Subcutaneous adipose tissue (tissue), 4 donors: ENCODE measurements around the gene ERMP1. TPM values are rescaled to one million over a fixed set of nuclear protein-coding genes. Genes with fewer than 3 reads are reported as not detected.

Experiments
- total RNA-seq, 4 donors: library from RNA; depleted of rRNA; stranded (reverse); fragments of >200 nt; gene quantifications; one replicate each; pipeline ENCODE4 v1.1.0, GENCODE V29; 2016
- TF ChIP-seq, protein P1 (sequence below): fragments of 450-650 bp; IDR thresholded peaks from one replicate; pipeline ENCODE4 v1.5.1; 2016; ENCODE audit warnings: low read depth, mild to moderate bottlenecking, control low read depth, antibody characterized with exemption, moderate library complexity

ERMP1 gene
- total RNA-seq, 4 donors from 2014 or later = 12.6 to 21.2 (median 13.6) TPM

DNA sequence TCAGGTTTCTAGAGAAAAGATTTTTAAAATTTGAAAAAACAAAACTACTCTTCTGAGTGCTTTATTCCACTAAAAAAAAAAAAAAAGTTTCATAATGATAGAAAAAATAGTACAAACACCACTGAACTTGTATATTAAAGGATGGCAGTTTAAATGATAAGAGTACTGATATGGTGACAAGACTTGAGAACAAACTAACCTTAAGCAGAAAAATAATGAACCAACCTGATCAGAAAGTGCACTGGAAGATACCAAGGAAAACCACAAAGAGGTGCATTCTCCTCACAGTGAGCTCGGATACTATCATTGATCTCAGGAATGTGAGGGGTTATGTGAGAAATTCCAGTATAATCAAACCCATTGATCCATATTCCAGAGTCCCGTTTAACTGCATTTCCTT is 34.3 kb downstream of the ERMP1 start:
- TF ChIP-seq, protein P1, sequence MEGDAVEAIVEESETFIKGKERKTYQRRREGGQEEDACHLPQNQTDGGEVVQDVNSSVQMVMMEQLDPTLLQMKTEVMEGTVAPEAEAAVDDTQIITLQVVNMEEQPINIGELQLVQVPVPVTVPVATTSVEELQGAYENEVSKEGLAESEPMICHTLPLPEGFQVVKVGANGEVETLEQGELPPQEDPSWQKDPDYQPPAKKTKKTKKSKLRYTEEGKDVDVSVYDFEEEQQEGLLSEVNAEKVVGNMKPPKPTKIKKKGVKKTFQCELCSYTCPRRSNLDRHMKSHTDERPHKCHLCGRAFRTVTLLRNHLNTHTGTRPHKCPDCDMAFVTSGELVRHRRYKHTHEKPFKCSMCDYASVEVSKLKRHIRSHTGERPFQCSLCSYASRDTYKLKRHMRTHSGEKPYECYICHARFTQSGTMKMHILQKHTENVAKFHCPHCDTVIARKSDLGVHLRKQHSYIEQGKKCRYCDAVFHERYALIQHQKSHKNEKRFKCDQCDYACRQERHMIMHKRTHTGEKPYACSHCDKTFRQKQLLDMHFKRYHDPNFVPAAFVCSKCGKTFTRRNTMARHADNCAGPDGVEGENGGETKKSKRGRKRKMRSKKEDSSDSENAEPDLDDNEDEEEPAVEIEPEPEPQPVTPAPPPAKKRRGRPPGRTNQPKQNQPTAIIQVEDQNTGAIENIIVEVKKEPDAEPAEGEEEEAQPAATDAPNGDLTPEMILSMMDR = no peak

DNA sequence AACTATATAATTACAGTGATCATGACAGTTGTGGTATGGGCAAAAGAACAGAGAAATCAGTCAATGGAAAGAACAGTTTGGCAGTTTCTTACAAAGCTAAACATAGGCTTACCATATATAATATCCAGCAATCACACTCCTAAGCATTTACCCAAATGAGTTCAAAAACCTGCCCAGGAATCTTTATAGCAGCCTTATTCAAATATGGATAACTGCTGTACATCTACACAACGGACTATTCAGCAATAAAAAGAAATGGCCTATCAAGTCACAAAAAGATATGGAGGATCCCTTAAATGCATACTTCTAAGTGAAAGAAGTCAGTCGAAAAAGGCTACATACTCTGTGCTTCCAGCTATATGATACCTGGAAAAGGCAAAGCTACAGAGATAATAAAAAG is 36.6 kb downstream of the ERMP1 start:
- TF ChIP-seq, protein P1 = no peak

DNA sequence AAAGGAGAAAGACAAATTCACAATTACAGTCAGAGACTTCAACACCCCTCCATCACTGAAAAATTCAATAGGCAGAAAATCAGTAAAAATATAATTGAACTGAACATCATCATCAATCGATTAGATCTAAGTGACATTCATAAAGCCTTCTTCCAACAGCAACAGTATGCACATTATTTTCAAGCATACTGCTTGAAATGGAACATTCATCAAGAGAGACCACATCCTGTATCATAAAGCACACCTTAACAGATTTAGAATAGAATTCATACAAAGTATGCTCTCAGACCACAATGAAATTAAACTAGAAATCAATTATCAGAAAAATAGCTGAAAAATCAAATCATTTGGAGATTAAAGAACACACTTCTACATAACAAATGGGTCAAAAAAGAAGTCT is 39.1 kb downstream of the ERMP1 start:
- TF ChIP-seq, protein P1 = no peak

DNA sequence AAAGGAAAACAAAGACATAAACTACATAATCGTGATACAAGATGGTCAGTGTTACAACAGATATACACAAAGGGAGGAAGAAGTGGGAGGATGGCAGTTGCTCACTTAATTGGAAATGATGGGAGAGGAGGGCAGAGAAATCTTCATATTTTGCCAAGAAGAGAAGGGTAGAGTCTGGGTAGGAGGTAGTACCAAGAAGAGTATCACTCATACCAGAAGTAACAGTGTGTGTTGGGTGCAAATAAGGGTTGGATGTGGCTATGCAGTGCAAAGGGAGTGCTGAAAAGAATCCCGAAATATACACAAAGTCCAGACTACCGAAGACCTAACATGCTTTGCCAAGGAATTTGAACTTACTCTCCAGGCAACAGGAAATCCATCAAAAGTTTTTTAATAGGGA is 41.0 kb downstream of the ERMP1 start:
- TF ChIP-seq, protein P1 = no peak

DNA sequence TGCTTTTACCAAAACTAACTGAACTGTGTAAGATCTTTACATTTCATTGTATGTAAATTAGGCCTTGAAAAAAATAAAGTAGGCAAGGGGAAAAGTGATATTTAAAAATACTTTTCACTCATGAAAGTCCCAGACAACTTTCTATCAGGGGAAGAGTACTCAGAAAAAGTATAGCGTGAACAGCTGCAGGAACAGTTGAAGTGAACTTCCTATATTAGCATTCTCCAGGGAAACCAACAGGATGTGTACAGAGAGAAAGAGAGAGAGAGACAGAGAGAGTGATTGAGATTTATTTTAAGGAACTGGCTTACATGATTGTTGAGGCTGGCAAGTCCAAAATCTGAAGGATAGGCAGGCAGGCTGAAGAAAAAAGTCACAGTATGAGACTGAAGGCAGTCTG is 42.0 kb downstream of the ERMP1 start:
- TF ChIP-seq, protein P1 = no peak

DNA sequence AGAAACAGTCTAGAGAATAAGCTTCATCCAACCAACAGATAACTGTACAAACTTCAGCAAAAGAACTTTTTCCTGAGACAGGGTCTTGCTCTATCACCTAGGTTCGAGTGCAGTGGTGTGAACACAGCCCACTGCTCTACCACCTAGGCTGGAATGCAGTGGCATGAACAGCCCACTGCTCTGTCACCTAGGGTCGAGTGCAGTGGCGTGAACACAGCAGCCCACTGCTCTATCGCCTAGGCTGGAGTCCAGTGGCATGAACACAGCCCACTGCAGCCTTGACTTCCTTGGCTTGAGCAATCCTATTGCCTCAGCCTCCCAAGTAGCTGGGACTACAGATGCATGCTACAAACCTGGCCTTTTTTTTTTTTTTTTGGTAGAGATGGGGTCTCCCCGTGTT is 43.4 kb downstream of the ERMP1 start:
- TF ChIP-seq, protein P1 = no peak

DNA sequence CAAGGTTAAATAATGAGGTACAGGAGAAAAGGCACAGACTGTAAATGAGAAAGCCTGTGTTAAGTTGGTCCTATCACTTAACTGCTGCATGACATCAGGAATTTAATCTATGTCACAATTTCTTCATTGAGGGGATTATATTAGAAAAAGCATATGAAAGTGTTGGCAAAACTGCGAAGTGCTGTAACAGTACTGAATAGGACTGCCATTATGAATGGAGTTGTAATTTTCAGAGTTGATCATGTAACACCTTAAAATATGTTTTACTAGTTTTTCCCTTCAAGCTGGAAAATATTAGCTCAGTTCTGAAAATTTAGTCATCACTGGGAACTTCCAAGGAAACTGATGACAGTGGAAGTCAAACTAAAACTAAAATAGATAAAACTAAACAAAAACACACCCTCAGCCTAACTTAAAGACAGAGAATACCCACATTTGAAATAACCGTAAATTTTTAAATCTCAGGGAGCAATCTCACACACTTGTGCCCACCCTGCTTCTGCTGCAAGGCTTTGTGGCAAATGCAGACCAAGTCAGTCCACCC is 45.1 kb downstream of the ERMP1 start:
- TF ChIP-seq, protein P1 = no peak

DNA sequence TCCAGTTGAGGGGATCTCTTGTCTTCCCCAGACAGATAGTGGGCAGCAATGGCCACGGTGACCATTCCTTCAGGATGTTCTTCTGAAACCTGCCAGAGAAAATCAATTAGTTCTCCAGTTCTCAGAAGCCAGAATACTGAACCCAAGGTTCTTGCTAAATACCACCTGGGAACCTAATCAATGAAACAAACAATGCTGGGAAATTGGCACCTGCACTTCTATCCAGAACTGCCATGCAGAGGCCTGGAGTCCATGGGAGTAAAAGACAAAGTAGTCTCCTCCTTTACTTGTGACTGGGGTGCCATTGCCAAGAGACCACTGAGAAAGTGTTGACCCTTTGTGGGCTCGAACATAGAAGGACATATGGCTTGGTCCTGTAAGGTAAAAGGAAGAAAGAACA is 45.7 kb downstream of the ERMP1 start:
- TF ChIP-seq, protein P1 = no peak
